SK-N-SH (cell line): ENCODE data around the gene CLASP2. TPM values are rescaled to one million over a fixed set of nuclear protein-coding genes. Genes with fewer than 3 reads are reported as not detected.

Source experiments
- CTCF ChIA-PET: fragments of 300-600, 350-600 bp; formaldehyde crosslinking; extraction: SDS; loops from one replicate; lab custom pipeline; 2021; lab: Yijun Ruan, JAX
- POLR2A ChIA-PET: fragments of 350-600 bp; sonication (Branson Sonifier 250); formaldehyde crosslinking; extraction: SDS; loops from one replicate; lab custom pipeline; 2020; ENCODE audit warnings: antibody characterized with exemption, inconsistent platforms; lab: Yijun Ruan, JAX
- DNase-seq: peaks from one replicate; pipeline ENCODE4 v3.0.0; 2012
- H2AFZ ChIP-seq: fragments of 200-600 bp; sonication (generic); 2 replicates; pipeline ENCODE4 v1.8.1; 2016; ENCODE audit warnings: antibody characterized with exemption, mild to moderate bottlenecking, low read depth
- H3F3A ChIP-seq: fragments of 200-600 bp; sonication (generic); replicated peaks from 2 replicates; pipeline ENCODE3; 2016; ENCODE audit warnings: antibody characterized with exemption, mild to moderate bottlenecking; ENCODE audit not compliant: insufficient read depth
- H3K27ac ChIP-seq, 2 experiments: fragments of 200-500 bp in 1 of 2; fragments of 200-600 bp in 1 of 2; sonication (Bioruptor generic) in 1 of 2; sonication (generic), shearing (Covaris generic) in 1 of 2; 2 replicates each; pipeline versions ENCODE4 v1.5.1 to v1.6.1; 2014 to 2016; ENCODE audit warnings: low read depth in 2 of 2, inconsistent platforms in 1 of 2, low read length in 1 of 2, mild to moderate bottlenecking in 1 of 2, mixed read lengths in 1 of 2
- H3K27me3 ChIP-seq: fragments of 200-600 bp; sonication (generic), shearing (Covaris generic); 2 replicates; pipeline ENCODE4 v1.6.1; 2016; ENCODE audit warnings: mixed run types; ENCODE audit not compliant: insufficient read depth
- H3K36me3 ChIP-seq, 2 experiments: fragments of 200-500 bp in 1 of 2; fragments of 200-600 bp in 1 of 2; sonication (Bioruptor generic) in 1 of 2; sonication (generic) in 1 of 2; replicated peaks in 1 of 2; 2 replicates each; pipeline versions ENCODE3 to v1.5.1; 2014 to 2016; ENCODE audit warnings: low read length in 1 of 2, mild to moderate bottlenecking in 1 of 2; ENCODE audit not compliant: insufficient read depth in 2 of 2, control insufficient read depth in 1 of 2
- H3K4me1 ChIP-seq, 2 experiments: fragments of 200-500 bp in 1 of 2; fragments of 200-600 bp in 1 of 2; sonication (Bioruptor generic) in 1 of 2; sonication (generic), shearing (Covaris generic) in 1 of 2; 2 replicates each; pipeline versions ENCODE4 v1.5.1 to v1.6.1; 2014 to 2016; ENCODE audit warnings: low read depth in 1 of 2, low read length in 1 of 2, mixed run types in 1 of 2; ENCODE audit not compliant: insufficient read depth in 2 of 2, control insufficient read depth in 1 of 2
- H3K4me2 ChIP-seq: fragments of 200-600 bp; sonication (generic), shearing (Covaris generic); 2 replicates; pipeline ENCODE4 v1.6.1; 2017; ENCODE audit warnings: mixed run types
- H3K4me3 ChIP-seq, 2 experiments: fragments of 200-500 bp in 1 of 2; fragments of 200-600 bp in 1 of 2; sonication (Bioruptor generic) in 1 of 2; sonication (generic), shearing (Covaris generic) in 1 of 2; 2 replicates each; pipeline versions ENCODE4 v1.5.1 to v1.8.1; 2014 to 2016; ENCODE audit warnings: low read depth in 2 of 2, inconsistent platforms in 1 of 2, low read length in 1 of 2, mild to moderate bottlenecking in 1 of 2, mixed read lengths in 1 of 2, moderate library complexity in 1 of 2
- H3K79me2 ChIP-seq: fragments of 200-600 bp; sonication (generic); 2 replicates; pipeline ENCODE4 v1.8.1; 2017; ENCODE audit warnings: mild to moderate bottlenecking; ENCODE audit not compliant: insufficient read depth
- H3K9ac ChIP-seq: fragments of 200-600 bp; sonication (generic); 2 replicates; pipeline ENCODE4 v1.6.1; 2017; ENCODE audit warnings: mixed run types
- H3K9me2 ChIP-seq: fragments of 200-600 bp; sonication (generic); 2 replicates; pipeline ENCODE4 v1.6.1; 2017; ENCODE audit warnings: mixed run types
- H3K9me3 ChIP-seq: fragments of 200-600 bp; sonication (generic); 2 replicates; pipeline ENCODE4 v1.6.1; 2017; ENCODE audit warnings: mixed run types, mild to moderate bottlenecking, moderate library complexity
- H4K20me1 ChIP-seq: fragments of 200-600 bp; sonication (generic); 2 replicates; pipeline ENCODE4 v1.6.1; 2017; ENCODE audit warnings: mild to moderate bottlenecking, mixed run types; ENCODE audit not compliant: insufficient read depth
- EZH2phosphoT487 ChIP-seq: fragments of 200-600 bp; sonication (generic); IDR thresholded peaks from 2 replicates; pipeline ENCODE4 v1.6.1; 2017; ENCODE audit warnings: low read depth, mixed run types, mild to moderate bottlenecking, antibody characterized with exemption, moderate library complexity, borderline replicate concordance
- FOSL2 ChIP-seq: IDR thresholded peaks from 2 replicates; pipeline ENCODE4 v1.4.0; 2012; ENCODE audit warnings: low read depth, mild to moderate bottlenecking, moderate library complexity, borderline replicate concordance
- GABPA ChIP-seq: IDR thresholded peaks from 2 replicates; pipeline ENCODE4 v1.4.0; 2012; ENCODE audit warnings: low read depth, mild to moderate bottlenecking
- NRF1 ChIP-seq: IDR thresholded peaks from 2 replicates; pipeline ENCODE4 v1.6.1; 2012; ENCODE audit warnings: low read depth, mild to moderate bottlenecking, low read length
- RXRA ChIP-seq: IDR thresholded peaks from 2 replicates; pipeline ENCODE4 v1.4.0; 2012; ENCODE audit warnings: low read depth, mild to moderate bottlenecking, borderline replicate concordance
- SIN3A ChIP-seq: IDR thresholded peaks from 2 replicates; pipeline ENCODE4 v1.6.1; 2012; ENCODE audit warnings: low read depth, mild to moderate bottlenecking, low read length, moderate library complexity, borderline replicate concordance
- TCF12 ChIP-seq: IDR thresholded peaks from 2 replicates; pipeline ENCODE4 v1.4.0; 2012
- YY1 ChIP-seq: IDR thresholded peaks from 2 replicates; pipeline ENCODE4 v1.4.0; 2012; ENCODE audit warnings: low read depth, mild to moderate bottlenecking
- WGBS: methylation state at CpG from one replicate; pipeline ENCODE4 v1.1.6; 2017; ENCODE audit warnings: low lambda C conversion rate; 5-methylcytosine and 5-hydroxymethylcytosine counted together
- polyA plus RNA-seq, 3 experiments: library from polyadenylated mRNA; depleted of rRNA; stranded (reverse); fragments of >200 nt; gene quantifications; 2 replicates each; pipeline ENCODE4 v1.2.3, GENCODE V29; 2012
- TF ChIP-seq, protein P1 (sequence below): IDR thresholded peaks from 2 replicates; pipeline ENCODE4 v1.4.0; 2012; ENCODE audit warnings: low read depth, borderline replicate concordance
- TF ChIP-seq, protein P2 (sequence below): IDR thresholded peaks from 2 replicates; pipeline ENCODE4; 2012
- TF ChIP-seq, protein P3 (sequence below): fragments of 150-350 bp; IDR thresholded peaks from 2 replicates; pipeline ENCODE4 v1.6.1; 2016; ENCODE audit warnings: mild to moderate bottlenecking, low read depth, low read length

The CLASP2 gene
- polyA plus RNA-seq, 1 of the 3 experiments (the other 2 are of a cell fraction): 13.2 TPM

DNA sequence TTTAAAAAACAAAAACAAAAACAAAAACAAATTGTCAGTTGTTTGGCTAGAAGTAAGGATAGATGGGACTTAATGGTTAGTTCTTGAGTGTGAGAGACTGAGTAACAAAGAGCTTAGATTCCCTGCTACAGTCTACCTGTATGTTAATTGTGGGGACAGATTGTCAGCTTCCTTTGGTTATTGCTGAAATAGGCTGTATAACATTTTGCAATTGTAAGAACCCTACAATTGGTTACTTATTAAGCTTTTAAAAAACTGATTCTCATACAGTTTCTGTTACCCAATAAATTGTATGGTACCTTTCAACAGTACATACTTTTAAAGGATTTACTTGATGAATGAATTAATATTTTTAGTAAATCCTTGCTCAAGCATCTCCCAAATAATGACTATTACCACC, 35.3 kb downstream of the CLASP2 start:
- TF ChIP-seq, protein P1, sequence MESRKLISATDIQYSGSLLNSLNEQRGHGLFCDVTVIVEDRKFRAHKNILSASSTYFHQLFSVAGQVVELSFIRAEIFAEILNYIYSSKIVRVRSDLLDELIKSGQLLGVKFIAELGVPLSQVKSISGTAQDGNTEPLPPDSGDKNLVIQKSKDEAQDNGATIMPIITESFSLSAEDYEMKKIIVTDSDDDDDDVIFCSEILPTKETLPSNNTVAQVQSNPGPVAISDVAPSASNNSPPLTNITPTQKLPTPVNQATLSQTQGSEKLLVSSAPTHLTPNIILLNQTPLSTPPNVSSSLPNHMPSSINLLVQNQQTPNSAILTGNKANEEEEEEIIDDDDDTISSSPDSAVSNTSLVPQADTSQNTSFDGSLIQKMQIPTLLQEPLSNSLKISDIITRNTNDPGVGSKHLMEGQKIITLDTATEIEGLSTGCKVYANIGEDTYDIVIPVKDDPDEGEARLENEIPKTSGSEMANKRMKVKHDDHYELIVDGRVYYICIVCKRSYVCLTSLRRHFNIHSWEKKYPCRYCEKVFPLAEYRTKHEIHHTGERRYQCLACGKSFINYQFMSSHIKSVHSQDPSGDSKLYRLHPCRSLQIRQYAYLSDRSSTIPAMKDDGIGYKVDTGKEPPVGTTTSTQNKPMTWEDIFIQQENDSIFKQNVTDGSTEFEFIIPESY: no peak
- no peak for TF ChIP-seq NRF1
- TF ChIP-seq, protein P2, sequence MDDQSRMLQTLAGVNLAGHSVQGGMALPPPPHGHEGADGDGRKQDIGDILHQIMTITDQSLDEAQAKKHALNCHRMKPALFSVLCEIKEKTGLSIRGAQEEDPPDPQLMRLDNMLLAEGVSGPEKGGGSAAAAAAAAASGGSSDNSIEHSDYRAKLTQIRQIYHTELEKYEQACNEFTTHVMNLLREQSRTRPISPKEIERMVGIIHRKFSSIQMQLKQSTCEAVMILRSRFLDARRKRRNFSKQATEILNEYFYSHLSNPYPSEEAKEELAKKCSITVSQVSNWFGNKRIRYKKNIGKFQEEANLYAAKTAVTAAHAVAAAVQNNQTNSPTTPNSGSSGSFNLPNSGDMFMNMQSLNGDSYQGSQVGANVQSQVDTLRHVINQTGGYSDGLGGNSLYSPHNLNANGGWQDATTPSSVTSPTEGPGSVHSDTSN: no peak
- TF ChIP-seq EZH2phosphoT487: no peak
- no peak for TF ChIP-seq GABPA
- TF ChIP-seq RXRA: no peak
- no peak for TF ChIP-seq SIN3A
- no peak for TF ChIP-seq TCF12
- TF ChIP-seq, protein P3, sequence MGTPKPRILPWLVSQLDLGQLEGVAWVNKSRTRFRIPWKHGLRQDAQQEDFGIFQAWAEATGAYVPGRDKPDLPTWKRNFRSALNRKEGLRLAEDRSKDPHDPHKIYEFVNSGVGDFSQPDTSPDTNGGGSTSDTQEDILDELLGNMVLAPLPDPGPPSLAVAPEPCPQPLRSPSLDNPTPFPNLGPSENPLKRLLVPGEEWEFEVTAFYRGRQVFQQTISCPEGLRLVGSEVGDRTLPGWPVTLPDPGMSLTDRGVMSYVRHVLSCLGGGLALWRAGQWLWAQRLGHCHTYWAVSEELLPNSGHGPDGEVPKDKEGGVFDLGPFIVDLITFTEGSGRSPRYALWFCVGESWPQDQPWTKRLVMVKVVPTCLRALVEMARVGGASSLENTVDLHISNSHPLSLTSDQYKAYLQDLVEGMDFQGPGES: no peak
- no peak overlapping the region for H3K4me3 ChIP-seq
- H4K20me1 ChIP-seq: no peaks in the 10 kb centered on the region
- 0 out of 2 replicates have a peak, but pooled peaks cover 3% of the 10 kb centered on the region for H3K9me3 ChIP-seq
- peaks cover 14% of the 10 kb centered on the region; the same call in 1 of the 2 replicates for H3K79me2 ChIP-seq
- no peaks in the 10 kb centered on the region for H3K9me2 ChIP-seq
- no peak overlapping the region for H3K27ac ChIP-seq
- H2AFZ ChIP-seq: no peak overlapping the region
- ChIA-PET POLR2A (no interaction called here), CTCF (no interaction called here)
- peaks cover 15% of the 10 kb centered on the region for H3F3A ChIP-seq
- H3K27me3 ChIP-seq: no peaks in the 10 kb centered on the region
- no peak overlapping the region for H3K4me2 ChIP-seq
- DNase-seq: no peak
- peaks cover 2 to 3% of the 10 kb centered on the region in 2 experiments for H3K4me1 ChIP-seq
- no peak overlapping the region for H3K9ac ChIP-seq
- H3K36me3 ChIP-seq: peaks cover 5 to 55% of the 10 kb centered on the region in 2 experiments

DNA sequence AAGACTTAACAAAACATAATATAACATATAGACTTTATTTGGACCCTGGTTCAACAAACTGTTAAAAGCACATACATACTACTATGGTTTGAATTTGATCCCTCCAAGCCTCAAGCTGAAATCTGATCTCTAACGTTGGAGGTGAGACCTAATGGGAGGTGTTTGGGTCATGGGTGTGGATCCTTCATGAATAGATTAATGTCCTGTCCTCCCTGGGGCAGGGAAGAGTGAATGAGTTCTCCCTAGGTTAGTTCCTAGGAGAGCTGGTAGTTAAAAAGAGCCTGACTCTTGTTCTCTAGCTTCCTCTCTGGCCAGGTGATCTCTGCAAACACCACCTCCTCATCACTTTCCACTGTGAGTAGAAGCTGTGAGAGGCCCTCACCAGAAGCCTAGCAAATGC, 36.4 kb downstream of the CLASP2 start:
- Histone ChIP-seq H3K9me3 (0 out of 2 replicates have a peak, but pooled peaks cover 5% of the 10 kb centered on the region), H3K9me2 (no peaks in the 10 kb centered on the region), H4K20me1 (no peaks in the 10 kb centered on the region), H3F3A (peaks cover 9% of the 10 kb centered on the region), H3K4me3 (no peak overlapping the region), H3K4me1 (no peaks in the 10 kb centered on the region), H3K36me3 (peaks cover 5 to 56% of the 10 kb centered on the region in 2 experiments), H3K9ac (no peak overlapping the region), H3K4me2 (no peak overlapping the region), H2AFZ (no peak overlapping the region), H3K79me2 (peaks cover 8% of the 10 kb centered on the region; the same call in 1 of the 2 replicates), H3K27me3 (no peaks in the 10 kb centered on the region), H3K27ac (no peak overlapping the region)
- DNase-seq: no peak
- 63% methylated on average over 1 of the region's 1 CpG for WGBS
- ChIA-PET CTCF (interaction anchor here (1.4 kb wide), 1 partner anchor 45 kb away, joined by 3 read pairs; no protein-coding TSS in a partner anchor), POLR2A (no interaction called here)
- TF ChIP-seq FOSL2 (no peak), YY1 (no peak)
- TF ChIP-seq, protein P3: no peak
